A673 (cell line): ENCODE measurements around the gene PLCXD3. TPM values are rescaled to one million over a fixed set of nuclear protein-coding genes. Genes with fewer than 3 reads are reported as not detected.
"Not testable (repeated sequence)": the region's sequence is repeated elsewhere in the genome, so short reads cannot be mapped to it uniquely, and the experiment has no call there.

Experiments used
- BruUV-seq: library from RNA; stranded (reverse); fragments of 400-500 nt; replicated peaks from 2 replicates; lab custom pipeline; 2021; lab: Mats Ljungman, UMichigan
- CTCF ChIA-PET: fragments of 300-600 bp; sonication (Branson Sonifier 250); formaldehyde crosslinking; loops from one replicate; lab custom pipeline; 2022; ENCODE audit warnings: antibody characterized with exemption; lab: Charles Lee
- POLR2A ChIA-PET: fragments of 300-600 bp; sonication (Branson Sonifier 250); formaldehyde crosslinking; loops from one replicate; lab custom pipeline; 2022; ENCODE audit warnings: antibody characterized with exemption; ENCODE audit not compliant: low non-redundant PET; lab: Charles Lee
- DNase-seq: peaks from one replicate; pipeline ENCODE4 v3.0.0-alpha.2; 2015; ENCODE audit warnings: low spot score
- H3K27ac ChIP-seq: fragments of 200-600 bp; sonication (generic); 2 replicates; pipeline ENCODE4 v1.5.1; 2016; ENCODE audit warnings: mixed run types, low read depth, mild to moderate bottlenecking, mixed read lengths, antibody characterized with exemption, low read length; ENCODE audit not compliant: poor library complexity, severe bottlenecking
- H3K27me3 ChIP-seq: fragments of 200-600 bp; sonication (generic); replicated peaks from 2 replicates; pipeline ENCODE4 v1.6.1; 2017; ENCODE audit warnings: mixed run types, low read depth, mild to moderate bottlenecking, mixed read lengths, antibody characterized with exemption, low read length; ENCODE audit not compliant: insufficient read depth, poor library complexity
- H3K36me3 ChIP-seq: fragments of 200-600 bp; sonication (generic); 2 replicates; pipeline ENCODE4 v1.6.1; 2016; ENCODE audit warnings: mixed run types, mild to moderate bottlenecking, mixed read lengths, antibody characterized with exemption, low read length; ENCODE audit not compliant: insufficient read depth, poor library complexity, severe bottlenecking
- H3K4me1 ChIP-seq: fragments of 200-600 bp; sonication (generic); 2 replicates; pipeline ENCODE4 v1.6.1; 2017; ENCODE audit warnings: mixed run types, mild to moderate bottlenecking, mixed read lengths, antibody characterized with exemption, low read length; ENCODE audit not compliant: insufficient read depth, poor library complexity, severe bottlenecking
- H3K4me3 ChIP-seq: fragments of 200-600 bp; sonication (generic); 2 replicates; pipeline ENCODE4 v1.5.1; 2016; ENCODE audit warnings: low read depth, mixed run types, mild to moderate bottlenecking, mixed read lengths, low read length; ENCODE audit not compliant: poor library complexity, severe bottlenecking
- H3K9me3 ChIP-seq: fragments of 200-600 bp; sonication (generic); 2 replicates; pipeline ENCODE4 v1.6.1; 2016; ENCODE audit warnings: mixed run types, low read depth, mild to moderate bottlenecking, mixed read lengths, antibody characterized with exemption, low read length; ENCODE audit not compliant: poor library complexity, severe bottlenecking
- CTCF ChIP-seq: fragments of 300-800, 200-600 bp; sonication (generic); conservative IDR thresholded peaks from 2 replicates; pipeline ENCODE4 v1.5.1; 2017; ENCODE audit warnings: low read depth, mild to moderate bottlenecking, antibody characterized with exemption, low read length, moderate library complexity, mixed read lengths
- EZH2 ChIP-seq: fragments of 200-600 bp; sonication (generic); IDR thresholded peaks from 2 replicates; pipeline ENCODE4 v1.6.1; 2017; ENCODE audit warnings: borderline replicate concordance, low read depth, mild to moderate bottlenecking, mixed read lengths, antibody characterized with exemption, low read length; ENCODE audit not compliant: poor library complexity, severe bottlenecking
- intact Hi-C: fragments of 100-400 bp; cut with micrococcal nuclease; formaldehyde crosslinking; loops from one replicate; pipeline ENCODE4 v1.10.0; 2022; ENCODE audit not compliant: unreplicated experiment
- total RNA-seq: library from RNA; stranded (reverse); gene quantifications from 2 replicates; pipeline ENCODE4 v1.2.3, GENCODE V29; 2021

Gene PLCXD3
- total RNA-seq, 1 experiment from 2014 or later, result 1.3 TPM

GRCh38 chr5:41334758-41335157 lies 175.6 kb downstream of the PLCXD3 start:
- peak; percentile 79 for DNase-seq
- intact Hi-C loops, result loop anchor here (5.0 kb wide), 1 partner anchor 62 kb away; no protein-coding TSS in a partner anchor

GRCh38 chr5:41334221-41334620 lies 176.2 kb downstream of the PLCXD3 start:
- Histone ChIP-seq H3K4me3 (no peak overlapping the region), H3K9me3 (no peaks in the 10 kb centered on the region), H3K27ac (peak overlapping the region; percentile 34), H3K27me3 (no peaks in the 10 kb centered on the region), H3K36me3 (no peaks in the 10 kb centered on the region), H3K4me1 (peaks cover 32% of the 10 kb centered on the region)
- TSS peak; percentile 90 for BruUV-seq
- ChIA-PET CTCF (no interaction called here), POLR2A (interaction anchor here (0.5 kb wide), 1 partner anchor 31 kb away, joined by 9 read pairs; no protein-coding TSS in a partner anchor)
- DNase-seq, result no peak
- intact Hi-C loops, result no loop called here
- TF ChIP-seq EZH2 (no peak), CTCF (no peak)

More at GRCh38 chr5:41334758-41335157, 175.6 kb downstream of the PLCXD3 start:
- Histone ChIP-seq H3K27me3 (no peaks in the 10 kb centered on the region), H3K4me1 (peaks cover 32% of the 10 kb centered on the region), H3K36me3 (no peaks in the 10 kb centered on the region), H3K27ac (peak overlapping the region; percentile 34), H3K9me3 (no peaks in the 10 kb centered on the region), H3K4me3 (no peak overlapping the region)
- CTCF ChIA-PET, result interaction anchor here (0.5 kb wide), 1 partner anchor 58 kb away, joined by 3 read pairs; no protein-coding TSS in a partner anchor
- TF ChIP-seq EZH2, result no peak
- TF ChIP-seq CTCF, result no peak
- no TSS peak for BruUV-seq
- POLR2A ChIA-PET, result interaction anchor here (0.5 kb wide), 1 partner anchor 31 kb away, joined by 9 read pairs; no protein-coding TSS in a partner anchor

GRCh38 chr5:41325074-41325473 lies 185.3 kb downstream of the PLCXD3 start:
- TF ChIP-seq EZH2 (no peak), CTCF (no peak)
- BruUV-seq, result no TSS peak
- no peak overlapping the region for H3K27ac ChIP-seq
- ChIA-PET POLR2A (no interaction called here), CTCF (no interaction called here)
- intact Hi-C loops, result no loop called here
- no peak overlapping the region for H3K4me3 ChIP-seq
- no peaks in the 10 kb centered on the region for H3K36me3 ChIP-seq
- no peaks in the 10 kb centered on the region for H3K4me1 ChIP-seq
- H3K27me3 ChIP-seq, result no peaks in the 10 kb centered on the region
- DNase-seq, result no peak
- no peaks in the 10 kb centered on the region for H3K9me3 ChIP-seq

- intact Hi-C loops, H3K27me3 ChIP-seq, H3K9me3 ChIP-seq, H3K4me1 ChIP-seq, BruUV-seq, H3K27ac ChIP-seq, POLR2A ChIA-PET, H3K36me3 ChIP-seq, CTCF ChIA-PET, H3K4me3 ChIP-seq, DNase-seq: not testable (repeated sequence)
Measured at GRCh38 chr5:41322826-41323225, 187.6 kb downstream of the PLCXD3 start.
